ENCODE measurements around the gene SYCE3.
A peak's percentile ranks its signal among the peaks of the same experiment; 100 is the strongest.

Gene SYCE3

DNA sequence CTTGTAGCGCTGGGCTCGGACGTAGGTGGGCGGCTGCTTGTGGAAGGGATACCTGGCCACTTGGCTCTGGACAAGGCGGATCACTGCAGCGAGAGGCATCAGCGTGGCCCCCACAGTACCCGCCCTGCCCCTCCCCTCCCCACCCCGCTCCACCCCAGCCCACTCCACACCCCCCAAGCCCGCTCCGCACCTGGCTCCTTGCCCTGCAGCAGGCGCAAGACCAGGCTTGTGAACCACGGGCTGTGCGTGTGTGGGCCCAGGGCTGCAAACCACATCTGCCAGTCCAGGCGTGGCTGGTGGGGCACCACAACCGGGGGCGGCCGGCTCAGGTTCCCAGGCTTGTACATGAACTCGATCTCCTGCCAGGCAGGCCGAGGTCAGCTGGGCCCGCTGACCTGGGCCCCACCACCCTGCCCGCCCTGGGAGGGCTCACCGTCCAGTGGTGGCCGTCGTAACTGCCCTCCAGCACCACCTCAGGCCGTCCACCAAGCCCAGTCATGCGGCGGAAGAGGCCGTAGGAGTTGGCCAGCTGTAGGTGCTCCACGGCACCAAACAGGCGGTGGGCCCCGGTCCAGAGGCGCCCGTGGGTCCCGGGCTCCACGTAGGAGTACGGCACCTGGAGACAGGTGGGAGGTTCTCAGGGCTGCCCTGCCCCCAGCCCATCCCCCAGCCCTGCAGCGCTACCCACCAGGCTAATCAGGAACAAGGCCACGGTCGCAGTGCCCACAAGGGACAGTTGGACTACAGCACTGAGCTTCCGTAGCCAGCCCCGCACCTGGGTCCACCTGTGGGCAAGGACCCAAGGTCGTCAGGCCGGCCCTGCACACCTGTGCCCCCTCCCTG lies 58.1 kb downstream of the SYCE3 start:
- Histone ChIP-seq H3K4me3 (ENCODE audit: low read depth, low read length) (no peak overlapping the region), H3K4me1 (no peaks in the 10 kb centered on the region), H3K9me3 (no peaks in the 10 kb centered on the region), H3K27me3 (no peaks in the 10 kb centered on the region), H3K36me3 (peaks cover 26% of the 10 kb centered on the region)
- no peak for DNase-seq
- TF ChIP-seq, protein P1, sequence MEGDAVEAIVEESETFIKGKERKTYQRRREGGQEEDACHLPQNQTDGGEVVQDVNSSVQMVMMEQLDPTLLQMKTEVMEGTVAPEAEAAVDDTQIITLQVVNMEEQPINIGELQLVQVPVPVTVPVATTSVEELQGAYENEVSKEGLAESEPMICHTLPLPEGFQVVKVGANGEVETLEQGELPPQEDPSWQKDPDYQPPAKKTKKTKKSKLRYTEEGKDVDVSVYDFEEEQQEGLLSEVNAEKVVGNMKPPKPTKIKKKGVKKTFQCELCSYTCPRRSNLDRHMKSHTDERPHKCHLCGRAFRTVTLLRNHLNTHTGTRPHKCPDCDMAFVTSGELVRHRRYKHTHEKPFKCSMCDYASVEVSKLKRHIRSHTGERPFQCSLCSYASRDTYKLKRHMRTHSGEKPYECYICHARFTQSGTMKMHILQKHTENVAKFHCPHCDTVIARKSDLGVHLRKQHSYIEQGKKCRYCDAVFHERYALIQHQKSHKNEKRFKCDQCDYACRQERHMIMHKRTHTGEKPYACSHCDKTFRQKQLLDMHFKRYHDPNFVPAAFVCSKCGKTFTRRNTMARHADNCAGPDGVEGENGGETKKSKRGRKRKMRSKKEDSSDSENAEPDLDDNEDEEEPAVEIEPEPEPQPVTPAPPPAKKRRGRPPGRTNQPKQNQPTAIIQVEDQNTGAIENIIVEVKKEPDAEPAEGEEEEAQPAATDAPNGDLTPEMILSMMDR (IDR thresholded peaks at IDR 0.05; ENCODE audit: low read depth, low read length), result no peak

DNA sequence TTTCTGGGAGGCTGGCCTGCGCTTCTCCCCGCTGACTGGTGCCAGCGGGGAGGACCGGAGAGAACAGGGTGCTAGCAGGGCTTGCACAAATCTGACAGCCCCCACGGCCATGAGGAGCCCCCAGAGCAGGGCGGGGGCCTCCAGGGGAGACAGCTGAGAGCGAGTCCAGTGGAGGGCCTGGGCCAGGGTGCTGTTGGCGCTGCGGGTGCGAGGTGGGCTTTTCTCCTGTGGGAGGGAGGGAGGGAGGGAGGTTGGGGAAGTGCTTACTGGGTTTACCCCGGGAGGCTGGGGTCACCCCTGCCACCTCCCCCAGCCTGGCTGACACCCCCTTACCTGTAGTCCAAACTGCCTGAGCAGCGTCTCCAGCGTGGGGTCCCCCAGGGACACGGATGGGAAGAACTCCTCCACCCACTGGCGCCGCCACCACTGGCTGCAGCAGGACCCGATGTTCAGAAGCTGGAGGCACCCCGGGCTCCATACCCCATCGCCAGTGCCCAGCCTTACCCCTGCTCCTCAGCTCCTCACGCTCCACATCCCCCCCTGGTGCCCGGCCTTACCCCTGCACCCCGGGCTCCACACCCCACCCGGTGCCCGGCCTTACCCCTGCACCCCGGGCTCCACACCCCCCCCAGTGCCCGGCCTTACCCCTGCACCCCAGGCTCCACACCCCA lies 59.1 kb downstream of the SYCE3 start:
- no peaks in the 10 kb centered on the region for H3K27me3 ChIP-seq
- no peak for DNase-seq
- H3K36me3 ChIP-seq, result peaks cover 26% of the 10 kb centered on the region
- TF ChIP-seq, protein P1 (IDR thresholded peaks at IDR 0.05; ENCODE audit: low read depth, low read length), result no peak
- no peaks in the 10 kb centered on the region for H3K4me1 ChIP-seq
- no peaks in the 10 kb centered on the region for H3K9me3 ChIP-seq
- no peak overlapping the region for H3K4me3 ChIP-seq (ENCODE audit: low read depth, low read length)

DNA sequence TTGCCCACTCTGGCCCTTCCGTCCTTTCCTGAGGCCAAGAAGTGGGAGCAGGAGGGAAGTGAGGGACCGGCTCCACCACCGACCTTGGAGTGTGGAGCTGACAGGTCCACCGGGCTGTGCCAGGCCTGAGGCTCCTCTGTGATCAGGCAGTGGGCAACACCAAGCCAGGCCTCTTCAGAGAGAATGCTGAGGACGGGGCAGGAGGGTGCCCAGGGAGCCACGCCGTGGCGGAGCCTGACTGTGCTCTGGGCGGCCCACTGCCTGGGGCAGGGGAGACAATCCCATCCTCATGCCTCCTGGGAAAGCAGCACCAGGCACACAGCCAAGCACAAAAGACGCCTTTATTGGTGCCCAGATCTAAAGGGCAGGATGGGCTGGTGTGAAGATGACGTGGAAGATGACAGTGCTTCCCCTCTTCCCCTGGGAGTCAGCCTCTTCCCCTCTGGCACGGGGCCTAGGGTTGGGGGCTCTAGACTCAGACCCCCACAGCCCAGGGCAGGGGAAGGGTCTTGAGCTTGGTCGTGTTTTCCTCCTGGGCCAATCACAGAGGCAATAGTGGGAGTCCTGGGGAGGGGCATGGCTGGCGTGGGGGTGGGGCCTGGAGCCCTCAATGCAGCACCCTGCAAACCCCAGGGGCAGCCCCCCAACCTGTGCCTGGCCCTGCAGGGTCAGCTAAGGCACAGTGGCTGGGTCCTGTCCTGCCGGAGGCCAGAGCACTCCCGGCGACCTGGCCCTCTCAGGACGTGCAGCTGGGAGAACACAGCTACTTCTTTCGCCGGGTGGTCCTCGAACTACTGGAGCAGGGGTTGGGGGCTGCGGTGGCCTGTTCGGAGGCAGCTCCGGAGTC lies 59.9 kb downstream of the SYCE3 start:
- H3K4me1 ChIP-seq, result no peaks in the 10 kb centered on the region
- H3K36me3 ChIP-seq, result peaks cover 26% of the 10 kb centered on the region
- no peak overlapping the region for H3K4me3 ChIP-seq (ENCODE audit: low read depth, low read length)
- DNase-seq, result peak; percentile 50
- H3K27me3 ChIP-seq, result no peaks in the 10 kb centered on the region
- TF ChIP-seq, protein P1 (IDR thresholded peaks at IDR 0.05; ENCODE audit: low read depth, low read length), result no peak
- H3K9me3 ChIP-seq, result no peaks in the 10 kb centered on the region

DNA sequence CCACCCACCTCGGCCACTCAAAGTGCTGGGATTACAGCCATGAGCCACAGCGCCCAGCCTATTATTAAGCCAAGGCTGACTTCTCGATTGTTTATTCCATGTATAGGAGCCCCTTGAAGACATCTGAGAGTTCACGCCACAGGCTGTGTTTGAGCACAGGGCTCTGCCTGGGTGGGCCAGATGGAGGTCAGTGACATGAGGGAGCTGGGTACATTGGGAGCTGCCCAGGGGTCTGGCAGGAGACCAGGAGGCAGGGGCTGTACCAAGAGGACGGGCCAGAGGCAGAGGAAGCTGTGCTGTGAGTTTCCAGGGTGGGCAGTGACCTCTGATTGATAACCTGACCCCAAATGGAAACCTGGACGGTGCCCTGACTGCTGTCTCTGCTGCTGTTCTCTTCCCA lies 60.6 kb downstream of the SYCE3 start:
- TF ChIP-seq, protein P1 (IDR thresholded peaks at IDR 0.05; ENCODE audit: low read depth, low read length), result no peak
- Histone ChIP-seq H3K9me3 (no peaks in the 10 kb centered on the region), H3K4me3 (ENCODE audit: low read depth, low read length) (no peak overlapping the region), H3K4me1 (no peaks in the 10 kb centered on the region), H3K36me3 (peaks cover 23% of the 10 kb centered on the region), H3K27me3 (no peaks in the 10 kb centered on the region)
- DNase-seq, result no peak
